CD14-positive monocyte (primary cell): ENCODE data around the gene ARHGAP18. TPM values are rescaled to one million over a fixed set of nuclear protein-coding genes. Genes with fewer than 3 reads are reported as not detected.

ENCODE experiments used
- DNase-seq, 3 donors: peaks; one replicate each; pipeline ENCODE4 v3.0.0-alpha.2; 2011 to 2022
- H2AFZ ChIP-seq: 2 replicates; pipeline ENCODE4 v1.6.0; 2012; ENCODE audit warnings: mild to moderate bottlenecking, low read depth, low read length, inconsistent platforms; ENCODE audit not compliant: insufficient read depth, poor library complexity, severe bottlenecking
- H3K27ac ChIP-seq, 2 donors: 1 replicate in 1 of 2; 2 replicates in 1 of 2; pipeline ENCODE4 v1.5.1; 2012 to 2013; ENCODE audit warnings: low read length in 2 of 2, control low read depth in 1 of 2, inconsistent platforms in 1 of 2, low read depth in 1 of 2, mild to moderate bottlenecking in 1 of 2
- H3K27me3 ChIP-seq, 2 donors: one replicate each; pipeline versions ENCODE4 v1.6.0 to v1.6.1; 2011 to 2013; ENCODE audit warnings: low read length in 2 of 2; ENCODE audit not compliant: control insufficient read depth in 2 of 2, insufficient read depth in 2 of 2
- H3K36me3 ChIP-seq, 2 donors: replicated peaks in 1 of 2; 1 replicate in 1 of 2; 2 replicates in 1 of 2; pipeline versions ENCODE4 v1.5.1 to v1.6.1; 2012 to 2013; ENCODE audit warnings: low read length in 2 of 2, control low read depth in 1 of 2, inconsistent platforms in 1 of 2, mild to moderate bottlenecking in 1 of 2; ENCODE audit not compliant: insufficient read depth in 2 of 2, control insufficient read depth in 1 of 2
- H3K4me1 ChIP-seq, 2 donors: 1 replicate in 1 of 2; 2 replicates in 1 of 2; pipeline versions ENCODE4 v1.5.1 to v1.6.1; 2012 to 2013; ENCODE audit warnings: low read length in 2 of 2, control low read depth in 1 of 2, inconsistent platforms in 1 of 2, mild to moderate bottlenecking in 1 of 2, moderate library complexity in 1 of 2; ENCODE audit not compliant: insufficient read depth in 2 of 2, control insufficient read depth in 1 of 2
- H3K4me2 ChIP-seq: replicated peaks from 2 replicates; pipeline ENCODE3; 2012; ENCODE audit warnings: low read length, moderate library complexity, mild to moderate bottlenecking; ENCODE audit not compliant: poor library complexity, severe bottlenecking; ENCODE audit errors: extremely low read depth
- H3K4me3 ChIP-seq, 3 experiments: fragments of 200-600 bp in 1 of 3; sonication (generic) in 1 of 3; replicated peaks in 1 of 3; 1 replicate in 2 of 3; 2 replicates in 1 of 3; pipeline ENCODE4 v1.5.1; 2011 to 2013; ENCODE audit warnings: low read length in 3 of 3, mild to moderate bottlenecking in 3 of 3, control low read depth in 2 of 3, low read depth in 2 of 3, inconsistent platforms in 1 of 3, moderate library complexity in 1 of 3
- H3K79me2 ChIP-seq: 2 replicates; pipeline ENCODE4 v1.6.0; 2012; ENCODE audit warnings: mild to moderate bottlenecking, control low read depth, inconsistent platforms, low read length, moderate library complexity; ENCODE audit not compliant: insufficient read depth
- H3K9ac ChIP-seq: 2 replicates; pipeline ENCODE4 v1.6.0; 2017; ENCODE audit warnings: low read length, mild to moderate bottlenecking; ENCODE audit not compliant: insufficient read depth, poor library complexity, severe bottlenecking
- H3K9me3 ChIP-seq, 2 donors: replicated peaks in 1 of 2; 1 replicate in 1 of 2; 2 replicates in 1 of 2; pipeline versions ENCODE4 v1.5.1 to v1.6.1; 2012 to 2013; ENCODE audit warnings: low read length in 2 of 2, control low read depth in 1 of 2; ENCODE audit not compliant: control insufficient read depth in 1 of 2, insufficient read depth in 1 of 2
- H4K20me1 ChIP-seq: 2 replicates; pipeline ENCODE4 v1.6.0; 2012; ENCODE audit warnings: mild to moderate bottlenecking, low read length, control low read depth, moderate library complexity; ENCODE audit not compliant: insufficient read depth
- H3K27ac Mint-ChIP-seq, 7 donors: one replicate each; pipeline ENCODE4 v1.8.0; 2020; ENCODE audit warnings: mild to moderate bottlenecking in 7 of 7, mixed read lengths in 7 of 7, moderate library complexity in 6 of 7, inconsistent platforms in 2 of 7
- H3K27me3 Mint-ChIP-seq, 3 donors: one replicate each; pipeline ENCODE4 v1.8.0; 2021 to 2022; ENCODE audit warnings: low read depth in 3 of 3, mild to moderate bottlenecking in 3 of 3, mixed read lengths in 3 of 3, moderate library complexity in 3 of 3, inconsistent platforms in 1 of 3
- H3K36me3 Mint-ChIP-seq, 2 donors: one replicate each; pipeline ENCODE4 v1.8.0; 2020; ENCODE audit warnings: mixed read lengths in 2 of 2, inconsistent platforms in 1 of 2, mild to moderate bottlenecking in 1 of 2
- H3K4me1 Mint-ChIP-seq: one replicate; pipeline ENCODE4 v1.8.0; 2020; ENCODE audit warnings: mild to moderate bottlenecking, mixed read lengths
- H3K4me3 Mint-ChIP-seq, 2 donors: one replicate each; pipeline ENCODE4 v1.8.0; 2020; ENCODE audit warnings: mild to moderate bottlenecking in 2 of 2, mixed read lengths in 2 of 2, moderate library complexity in 1 of 2
- H3K9me3 Mint-ChIP-seq, 7 donors: one replicate each; pipeline ENCODE4 v1.8.0; 2020 to 2022; ENCODE audit warnings: mixed read lengths in 7 of 7, mild to moderate bottlenecking in 6 of 7, moderate library complexity in 6 of 7, inconsistent platforms in 2 of 7
- WGBS: methylation state at CpG from one replicate; pipeline ENCODE4 v1.1.5; 2013; ENCODE audit warnings: missing lambda C conversion rate; ENCODE audit not compliant: insufficient coverage; 5-methylcytosine and 5-hydroxymethylcytosine counted together
- intact Hi-C, 2 donors: fragments of 100-400 bp; cut with micrococcal nuclease; formaldehyde crosslinking; loops; one replicate each; pipeline versions ENCODE4 v1.15.0 to v1.15.1; 2023
- polyA plus RNA-seq, 3 donors: library from polyadenylated mRNA; depleted of rRNA in 1 of 3; unstranded in 2 of 3; stranded (reverse) in 1 of 3; fragments of 300-500 nt in 2 of 3; fragments of >200 nt in 1 of 3; fragmentation: Illumina TruSeq in 2 of 3; gene quantifications; 1 replicate in 2 of 3; 2 replicates in 1 of 3; pipeline ENCODE4 v1.2.3, GENCODE V29; 2012 to 2021
- TF ChIP-seq, protein P1 (sequence below): fragments of 200-600 bp; IDR thresholded peaks from one replicate; pipeline ENCODE4 v1.8.0; 2022; ENCODE audit warnings: antibody characterized with exemption, mild to moderate bottlenecking

ARHGAP18 gene
- polyA plus RNA-seq, 3 donors = 3.7 to 5.6 (median 3.8) TPM

DNA sequence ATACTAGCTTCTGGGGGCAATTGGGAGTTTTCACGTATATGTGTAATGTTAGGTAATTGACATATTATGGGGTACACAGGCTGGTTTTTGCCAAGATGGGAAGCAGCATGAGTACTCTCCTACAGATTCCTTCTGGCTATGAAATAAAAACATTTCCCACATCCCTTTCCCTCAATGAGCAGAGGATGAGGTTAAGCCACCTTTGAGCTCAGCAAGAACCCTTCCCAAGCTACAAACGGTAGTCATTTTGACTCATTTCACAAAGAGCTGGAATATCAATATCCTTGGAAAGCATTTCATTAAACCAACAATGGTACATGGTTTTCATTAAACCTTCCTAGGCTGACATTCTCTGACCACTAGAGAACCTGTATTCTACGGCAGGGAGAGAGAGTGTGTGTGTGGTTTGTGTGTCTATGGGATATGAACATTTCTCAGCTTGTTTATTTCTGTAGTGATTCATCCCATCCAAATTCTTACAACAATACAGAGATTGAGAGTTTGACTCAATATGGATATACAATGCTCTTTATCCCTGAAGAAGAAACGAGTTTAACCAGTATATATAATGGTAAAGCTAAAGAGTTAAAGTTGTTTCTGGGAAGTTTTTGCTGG lies 119.5 kb downstream of the ARHGAP18 start:
- Histone ChIP-seq H2AFZ (no peak overlapping the region), H3K27ac (no peak overlapping the region), H3K27me3 (no peaks in the 10 kb centered on the region), H3K36me3 (peaks cover 0 to 21% of the 10 kb centered on the region in 2 donors), H3K9ac (no peak overlapping the region), H3K4me2 (no peak overlapping the region), H4K20me1 (no peaks in the 10 kb centered on the region), H3K79me2 (no peaks in the 10 kb centered on the region), H3K9me3 (no peaks in the 10 kb centered on the region), H3K4me3 (no peak overlapping the region), H3K4me1 (no peaks in the 10 kb centered on the region)
- WGBS = 80% methylated on average over 2 of the region's 4 CpGs
- H3K36me3 Mint-ChIP-seq = peaks cover 6 to 28% of the 10 kb centered on the region in 2 donors
- H3K4me3 Mint-ChIP-seq = no peak overlapping the region
- H3K27ac Mint-ChIP-seq = no peak overlapping the region
- no peak for DNase-seq
- peaks cover 0 to 8% (median 4%) of the 10 kb centered on the region in 7 donors for H3K9me3 Mint-ChIP-seq
- intact Hi-C loops = loop anchor here in 1 of 2 donors (10.0 kb wide), 1 partner anchor 344 kb away; no protein-coding TSS in a partner anchor
- TF ChIP-seq, protein P1, sequence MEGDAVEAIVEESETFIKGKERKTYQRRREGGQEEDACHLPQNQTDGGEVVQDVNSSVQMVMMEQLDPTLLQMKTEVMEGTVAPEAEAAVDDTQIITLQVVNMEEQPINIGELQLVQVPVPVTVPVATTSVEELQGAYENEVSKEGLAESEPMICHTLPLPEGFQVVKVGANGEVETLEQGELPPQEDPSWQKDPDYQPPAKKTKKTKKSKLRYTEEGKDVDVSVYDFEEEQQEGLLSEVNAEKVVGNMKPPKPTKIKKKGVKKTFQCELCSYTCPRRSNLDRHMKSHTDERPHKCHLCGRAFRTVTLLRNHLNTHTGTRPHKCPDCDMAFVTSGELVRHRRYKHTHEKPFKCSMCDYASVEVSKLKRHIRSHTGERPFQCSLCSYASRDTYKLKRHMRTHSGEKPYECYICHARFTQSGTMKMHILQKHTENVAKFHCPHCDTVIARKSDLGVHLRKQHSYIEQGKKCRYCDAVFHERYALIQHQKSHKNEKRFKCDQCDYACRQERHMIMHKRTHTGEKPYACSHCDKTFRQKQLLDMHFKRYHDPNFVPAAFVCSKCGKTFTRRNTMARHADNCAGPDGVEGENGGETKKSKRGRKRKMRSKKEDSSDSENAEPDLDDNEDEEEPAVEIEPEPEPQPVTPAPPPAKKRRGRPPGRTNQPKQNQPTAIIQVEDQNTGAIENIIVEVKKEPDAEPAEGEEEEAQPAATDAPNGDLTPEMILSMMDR = no peak
- no peaks in the 10 kb centered on the region for H3K4me1 Mint-ChIP-seq
- no peaks in the 10 kb centered on the region for H3K27me3 Mint-ChIP-seq

DNA sequence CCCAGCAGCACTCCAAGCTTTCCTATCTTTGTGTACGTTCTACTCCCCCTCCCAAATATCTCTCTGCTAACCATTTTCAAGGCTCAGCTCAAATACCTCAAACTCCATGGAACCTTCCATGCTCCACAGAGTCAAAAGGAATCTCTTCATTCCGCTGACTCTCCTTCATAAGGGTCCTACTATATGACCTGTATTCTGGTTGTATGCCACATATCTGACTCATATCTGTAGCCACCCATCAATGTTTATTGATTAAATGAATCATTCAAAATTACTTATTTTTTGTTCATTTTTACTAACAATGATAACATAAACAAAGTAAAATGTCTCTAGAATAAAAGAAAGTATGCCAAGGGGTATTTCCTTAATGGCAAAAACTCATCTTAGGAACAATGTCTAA lies 123.2 kb downstream of the ARHGAP18 start:
- H3K27me3 ChIP-seq = no peaks in the 10 kb centered on the region
- peaks cover 8 to 31% of the 10 kb centered on the region in 2 donors for H3K36me3 Mint-ChIP-seq

More for the DNA sequence above, 123.2 kb downstream of the ARHGAP18 start:
- Histone ChIP-seq H3K4me1 (no peaks in the 10 kb centered on the region), H3K9me3 (no peaks in the 10 kb centered on the region), H3K9ac (no peak overlapping the region), H3K27ac (no peak overlapping the region), H2AFZ (no peak overlapping the region), H3K4me2 (no peak overlapping the region), H3K36me3 (no peaks in the 10 kb centered on the region), H4K20me1 (no peaks in the 10 kb centered on the region), H3K79me2 (no peaks in the 10 kb centered on the region), H3K4me3 (no peak overlapping the region)
- 95% methylated on average over 2 of the region's 2 CpGs for WGBS
- H3K27ac Mint-ChIP-seq = no peak overlapping the region
- no peak for DNase-seq
- no peaks in the 10 kb centered on the region for H3K27me3 Mint-ChIP-seq
- H3K4me1 Mint-ChIP-seq = no peaks in the 10 kb centered on the region
- intact Hi-C loops = no loop called here
- H3K4me3 Mint-ChIP-seq = no peak overlapping the region
- peaks cover 0 to 8% (median 4%) of the 10 kb centered on the region in 7 donors for H3K9me3 Mint-ChIP-seq
- TF ChIP-seq, protein P1 = no peak
